Transverse colon (tissue), 4 donors: ENCODE measurements around the gene NPLOC4. TPM values are rescaled to one million over a fixed set of nuclear protein-coding genes. Genes with fewer than 3 reads are reported as not detected.
"Not testable (repeated sequence)": the region's sequence is repeated elsewhere in the genome, so short reads cannot be mapped to it uniquely, and the experiment has no call there.

Experiments
- DNase-seq: peaks from one replicate; pipeline ENCODE4 v3.0.0-alpha.2; 2019
- H3K27ac ChIP-seq, 4 donors: fragments of 200-600 bp; sonication (generic); 2 replicates each; pipeline ENCODE4 v1.5.1; 2016 to 2018; ENCODE audit warnings: inconsistent platforms in 4 of 4
- H3K27me3 ChIP-seq: fragments of 200-600 bp; sonication (generic); 2 replicates; pipeline ENCODE4 v1.5.1; 2017; ENCODE audit warnings: inconsistent platforms
- H3K36me3 ChIP-seq, 4 donors: fragments of 200-600 bp; sonication (generic); 2 replicates each; pipeline ENCODE4 v1.5.1; 2017 to 2019; ENCODE audit warnings: inconsistent platforms in 4 of 4
- H3K4me1 ChIP-seq, 4 donors: fragments of 200-600 bp; sonication (generic); 2 replicates each; pipeline ENCODE4 v1.5.1; 2017 to 2020; ENCODE audit warnings: inconsistent platforms in 4 of 4
- H3K4me3 ChIP-seq, 4 donors: fragments of 200-600 bp; sonication (generic); 1 replicate in 1 of 4; 2 replicates in 3 of 4; pipeline versions ENCODE4 v1.5.1 to v1.6.1; 2017 to 2019; ENCODE audit warnings: inconsistent platforms in 4 of 4
- H3K9me3 ChIP-seq, 2 donors: fragments of 200-600 bp; sonication (generic); 2 replicates each; pipeline ENCODE4 v1.5.1; 2017 to 2019; ENCODE audit warnings: inconsistent platforms in 2 of 2
- CTCF ChIP-seq, 5 experiments: fragments of 200-600 bp in 3 of 5; fragments of 450-650 bp in 2 of 5; sonication (generic) in 3 of 5; IDR thresholded peaks; 1 replicate in 2 of 5; 2 replicates in 3 of 5; pipeline ENCODE4 v1.5.1; 2016 to 2017; ENCODE audit warnings: antibody characterized with exemption in 5 of 5, inconsistent platforms in 3 of 5, mild to moderate bottlenecking in 2 of 5, moderate library complexity in 1 of 5
- EP300 ChIP-seq: sonication (generic); formaldehyde crosslinking; IDR thresholded peaks from one replicate; pipeline ENCODE4 v1.6.1; 2017; ENCODE audit warnings: antibody characterized with exemption, low read depth
- POLR2A ChIP-seq: fragments of 450-650 bp; IDR thresholded peaks from one replicate; pipeline ENCODE4 v1.6.1; 2016; ENCODE audit warnings: antibody characterized with exemption, mild to moderate bottlenecking, moderate library complexity
- POLR2AphosphoS5 ChIP-seq, 3 donors: sonication (generic); formaldehyde crosslinking; IDR thresholded peaks; one replicate each; pipeline ENCODE4 v1.6.1; 2016; ENCODE audit warnings: antibody characterized with exemption in 3 of 3
- WGBS, 2 donors: methylation state at CpG; one replicate each; pipeline ENCODE4 v1.1.5; 2018; ENCODE audit warnings: low coverage in 1 of 2; 5-methylcytosine and 5-hydroxymethylcytosine counted together
- in situ Hi-C, 4 donors: fragments of 200-750 bp; cut with MboI; loops; one replicate each; pipeline versions ENCODE4 v1.15.0 to v1.15.1; 2017; ENCODE audit warnings: low sequenced_read_pairs in 3 of 4, low pct_ligation_motif_present in 1 of 4, low pct_unique_long_range_greater_than_20kb in 1 of 4
- intact Hi-C: fragments of 100-400 bp; cut with DNase I; formaldehyde crosslinking; loops from one replicate; pipeline ENCODE4 v1.15.1; 2023; ENCODE audit warnings: low total_unique reads
- total RNA-seq, 4 donors: library from RNA; depleted of rRNA; stranded (reverse); fragments of >200 nt; gene quantifications; one replicate each; pipeline ENCODE4 v1.1.0, GENCODE V29; 2016

The NPLOC4 gene
- total RNA-seq, 4 donors from 2014 or later, result 59.9 to 323 (median 84.6) TPM

GRCh38 chr17:81586096-81586495, 50.8 kb downstream of the NPLOC4 start:
- WGBS, 2 donors, result 92% methylated on average over 4 of the region's 4 CpGs; no CpG with 5 or more reads in 1 of the 2 donors
- peaks cover 0 to 61% (median 21%) of the 10 kb centered on the region in 4 donors for H3K36me3 ChIP-seq
- in situ Hi-C loops, result no loop called here

GRCh38 chr17:81584771-81585170, 52.1 kb downstream of the NPLOC4 start:
- in situ Hi-C loops, intact Hi-C loops, H3K4me1 ChIP-seq, H3K4me3 ChIP-seq, H3K27ac ChIP-seq, H3K27me3 ChIP-seq, DNase-seq, H3K9me3 ChIP-seq: not testable (repeated sequence)
- peaks cover 0 to 59% (median 21%) of the 10 kb centered on the region in 4 donors for H3K36me3 ChIP-seq
- WGBS, 2 donors, result 91 to 95% methylated on average over 12 to 14 of the region's 14 CpGs

More at GRCh38 chr17:81586096-81586495, 50.8 kb downstream of the NPLOC4 start:
- Histone ChIP-seq H3K4me3 (no peak overlapping the region), H3K4me1 (no peaks in the 10 kb centered on the region), H3K9me3 (no peaks in the 10 kb centered on the region), H3K27me3 (no peaks in the 10 kb centered on the region), H3K27ac (no peak overlapping the region)
- no peak for DNase-seq
- intact Hi-C loops, result no loop called here
- TF ChIP-seq POLR2AphosphoS5 (IDR thresholded peaks at IDR 0.05) (no peak), POLR2A (no peak), CTCF (IDR thresholded peaks at IDR 0.05) (no peak), EP300 (no peak)

GRCh38 chr17:81583589-81584342, 53.1 kb downstream of the NPLOC4 start:
- H3K4me1 ChIP-seq, result no peaks in the 10 kb centered on the region
- H3K36me3 ChIP-seq, result peaks cover 0 to 52% (median 21%) of the 10 kb centered on the region in 4 donors
- no peak for DNase-seq
- no peak overlapping the region for H3K4me3 ChIP-seq
- in situ Hi-C loops, result no loop called here
- TF ChIP-seq CTCF (IDR thresholded peaks at IDR 0.05) (no peak), EP300 (no peak), POLR2A (no peak), POLR2AphosphoS5 (IDR thresholded peaks at IDR 0.05) (no peak)
- WGBS, 2 donors, result 87% methylated on average over 3 to 6 of the region's 6 CpGs
- intact Hi-C loops, result no loop called here
- no peak overlapping the region for H3K27ac ChIP-seq
- no peaks in the 10 kb centered on the region for H3K9me3 ChIP-seq
- no peaks in the 10 kb centered on the region for H3K27me3 ChIP-seq

DNA sequence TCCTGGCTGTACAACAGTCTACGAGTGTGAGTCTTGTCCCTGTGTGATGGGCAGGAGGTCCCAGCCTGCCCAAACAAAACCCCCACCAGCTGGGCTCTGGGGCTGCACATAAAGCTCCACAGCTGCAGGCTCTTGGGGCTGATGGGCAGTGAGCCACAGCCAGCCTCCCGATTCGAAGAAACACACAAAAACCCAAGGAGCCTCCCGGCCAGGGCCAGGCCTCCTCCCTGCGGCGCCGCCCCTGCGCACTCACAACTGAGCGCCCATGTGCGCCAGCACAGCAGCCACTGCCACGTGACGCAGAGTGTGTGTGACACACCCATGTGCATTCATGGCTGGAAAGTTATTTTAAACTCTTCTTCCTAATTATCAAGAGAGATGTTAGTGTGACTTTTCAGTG, 54.2 kb downstream of the NPLOC4 start:
- no peak overlapping the region for H3K4me3 ChIP-seq
- H3K27me3 ChIP-seq, result no peaks in the 10 kb centered on the region
- H3K36me3 ChIP-seq, result peaks cover 0 to 42% (median 21%) of the 10 kb centered on the region in 4 donors
- H3K9me3 ChIP-seq, result no peaks in the 10 kb centered on the region
- DNase-seq, result no peak
- H3K4me1 ChIP-seq, result no peaks in the 10 kb centered on the region
- TF ChIP-seq POLR2AphosphoS5 (IDR thresholded peaks at IDR 0.05), result no peak
- WGBS, 2 donors, result 89% methylated on average over 12 of the region's 12 CpGs; no CpG with 5 or more reads in 1 of the 2 donors
- H3K27ac ChIP-seq, result peak overlapping the region in 1 of 4 donors; percentile 8
- in situ Hi-C loops (no loop called here), intact Hi-C loops (no loop called here)

GRCh38 chr17:81582341-81582740, 54.6 kb downstream of the NPLOC4 start:
- in situ Hi-C loops (no loop called here), intact Hi-C loops (no loop called here)
- TF ChIP-seq POLR2AphosphoS5 (IDR thresholded peaks at IDR 0.05) (no peak), POLR2A (no peak), CTCF (IDR thresholded peaks at IDR 0.05) (no peak), EP300 (no peak)
- Histone ChIP-seq H3K36me3 (peaks cover 0 to 42% (median 21%) of the 10 kb centered on the region in 4 donors), H3K4me1 (peaks cover 0 to 2% (median 0%) of the 10 kb centered on the region in 4 donors), H3K4me3 (no peak overlapping the region), H3K27ac (peak overlapping the region in 1 of 4 donors; percentile 8), H3K9me3 (no peaks in the 10 kb centered on the region), H3K27me3 (no peaks in the 10 kb centered on the region)
- 85% methylated on average over 5 of the region's 5 CpGs; no CpG with 5 or more reads in 1 of the 2 donors for WGBS, 2 donors
- DNase-seq, result no peak
